ENCODE measurements around the gene ATF4. TPM values are rescaled to one million over a fixed set of nuclear protein-coding genes. Genes with fewer than 3 reads are reported as not detected.

The ATF4 gene
- total and polyA plus RNA-seq, 2 of the 13 experiments (the other 11 are each of a cell fraction or from before 2014, with no cell fraction given) = 486 to 1,297 TPM

DNA sequence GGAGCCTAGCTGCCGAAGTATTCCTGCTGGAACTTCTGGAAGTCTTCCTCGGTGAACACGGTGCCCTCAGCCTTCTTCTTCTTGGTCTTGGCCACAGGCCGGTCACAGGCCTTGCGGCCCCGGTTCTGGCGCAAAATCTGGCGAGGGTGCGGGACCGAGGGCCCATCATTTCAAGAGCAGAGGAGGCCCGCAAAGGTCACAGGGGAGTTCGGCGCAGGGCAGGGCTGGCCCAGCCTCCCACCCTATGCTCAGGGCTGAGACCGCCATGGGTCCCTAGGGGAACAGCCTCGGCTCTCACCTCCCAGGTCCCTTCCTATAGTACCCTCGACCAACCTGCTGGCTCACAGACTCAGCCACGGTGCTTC, 9.1 kb downstream of the ATF4 start (continued):
- TF ChIP-seq AGO2 (optimal IDR thresholded peaks at IDR 0.05; ENCODE audit: low read depth, low read length) (peak; percentile 36), ZBTB7B (CRISPR knock-in tag; IDR thresholded peaks at IDR 0.05) (no peak), ASH2L (IDR thresholded peaks at IDR 0.05; ENCODE audit: insufficient read length, low read depth, low read length) (no peak), ZNF484 (CRISPR knock-in tag; IDR thresholded peaks at IDR 0.05; ENCODE audit: borderline replicate concordance, low read depth) (no peak), SOX13 (IDR thresholded peaks at IDR 0.05) (no peak), SOX13 (CRISPR knock-in tag; conservative IDR thresholded peaks at IDR 0.05 in 1 of 2, IDR thresholded peaks at IDR 0.05 in 1 of 2) (no peak), SMARCC2 (IDR thresholded peaks at IDR 0.05) (no peak), CHD2 (IDR thresholded peaks at IDR 0.05; ENCODE audit: low read depth, low read length) (no peak), ETV6 (CRISPR knock-in tag; conservative IDR thresholded peaks at IDR 0.05) (0 out of 2 replicates have a peak, but pooled peaks have one; percentile 0), ZNF747 (CRISPR knock-in tag; IDR thresholded peaks at IDR 0.05; ENCODE audit: borderline replicate concordance) (no peak), ZNF224 (CRISPR knock-in tag; IDR thresholded peaks at IDR 0.05) (no peak), HIVEP1 (CRISPR knock-in tag; IDR thresholded peaks at IDR 0.05) (no peak)
- TF ChIP-seq, protein P1, sequence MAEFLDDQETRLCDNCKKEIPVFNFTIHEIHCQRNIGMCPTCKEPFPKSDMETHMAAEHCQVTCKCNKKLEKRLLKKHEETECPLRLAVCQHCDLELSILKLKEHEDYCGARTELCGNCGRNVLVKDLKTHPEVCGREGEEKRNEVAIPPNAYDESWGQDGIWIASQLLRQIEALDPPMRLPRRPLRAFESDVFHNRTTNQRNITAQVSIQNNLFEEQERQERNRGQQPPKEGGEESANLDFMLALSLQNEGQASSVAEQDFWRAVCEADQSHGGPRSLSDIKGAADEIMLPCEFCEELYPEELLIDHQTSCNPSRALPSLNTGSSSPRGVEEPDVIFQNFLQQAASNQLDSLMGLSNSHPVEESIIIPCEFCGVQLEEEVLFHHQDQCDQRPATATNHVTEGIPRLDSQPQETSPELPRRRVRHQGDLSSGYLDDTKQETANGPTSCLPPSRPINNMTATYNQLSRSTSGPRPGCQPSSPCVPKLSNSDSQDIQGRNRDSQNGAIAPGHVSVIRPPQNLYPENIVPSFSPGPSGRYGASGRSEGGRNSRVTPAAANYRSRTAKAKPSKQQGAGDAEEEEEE (CRISPR knock-in tag; IDR thresholded peaks at IDR 0.05; ENCODE audit: borderline replicate concordance) = no peak
- TF ChIP-seq, protein P2, sequence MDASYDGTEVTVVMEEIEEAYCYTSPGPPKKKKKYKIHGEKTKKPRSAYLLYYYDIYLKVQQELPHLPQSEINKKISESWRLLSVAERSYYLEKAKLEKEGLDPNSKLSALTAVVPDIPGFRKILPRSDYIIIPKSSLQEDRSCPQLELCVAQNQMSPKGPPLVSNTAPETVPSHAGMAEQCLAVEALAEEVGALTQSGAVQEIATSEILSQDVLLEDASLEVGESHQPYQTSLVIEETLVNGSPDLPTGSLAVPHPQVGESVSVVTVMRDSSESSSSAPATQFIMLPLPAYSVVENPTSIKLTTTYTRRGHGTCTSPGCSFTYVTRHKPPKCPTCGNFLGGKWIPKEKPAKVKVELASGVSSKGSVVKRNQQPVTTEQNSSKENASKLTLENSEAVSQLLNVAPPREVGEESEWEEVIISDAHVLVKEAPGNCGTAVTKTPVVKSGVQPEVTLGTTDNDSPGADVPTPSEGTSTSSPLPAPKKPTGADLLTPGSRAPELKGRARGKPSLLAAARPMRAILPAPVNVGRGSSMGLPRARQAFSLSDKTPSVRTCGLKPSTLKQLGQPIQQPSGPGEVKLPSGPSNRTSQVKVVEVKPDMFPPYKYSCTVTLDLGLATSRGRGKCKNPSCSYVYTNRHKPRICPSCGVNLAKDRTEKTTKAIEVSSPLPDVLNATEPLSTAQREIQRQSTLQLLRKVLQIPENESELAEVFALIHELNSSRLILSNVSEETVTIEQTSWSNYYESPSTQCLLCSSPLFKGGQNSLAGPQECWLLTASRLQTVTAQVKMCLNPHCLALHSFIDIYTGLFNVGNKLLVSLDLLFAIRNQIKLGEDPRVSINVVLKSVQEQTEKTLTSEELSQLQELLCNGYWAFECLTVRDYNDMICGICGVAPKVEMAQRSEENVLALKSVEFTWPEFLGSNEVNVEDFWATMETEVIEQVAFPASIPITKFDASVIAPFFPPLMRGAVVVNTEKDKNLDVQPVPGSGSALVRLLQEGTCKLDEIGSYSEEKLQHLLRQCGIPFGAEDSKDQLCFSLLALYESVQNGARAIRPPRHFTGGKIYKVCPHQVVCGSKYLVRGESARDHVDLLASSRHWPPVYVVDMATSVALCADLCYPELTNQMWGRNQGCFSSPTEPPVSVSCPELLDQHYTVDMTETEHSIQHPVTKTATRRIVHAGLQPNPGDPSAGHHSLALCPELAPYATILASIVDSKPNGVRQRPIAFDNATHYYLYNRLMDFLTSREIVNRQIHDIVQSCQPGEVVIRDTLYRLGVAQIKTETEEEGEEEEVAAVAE (CRISPR knock-in tag; IDR thresholded peaks at IDR 0.05; ENCODE audit: borderline replicate concordance) = no peak
- TF ChIP-seq, protein P3, sequence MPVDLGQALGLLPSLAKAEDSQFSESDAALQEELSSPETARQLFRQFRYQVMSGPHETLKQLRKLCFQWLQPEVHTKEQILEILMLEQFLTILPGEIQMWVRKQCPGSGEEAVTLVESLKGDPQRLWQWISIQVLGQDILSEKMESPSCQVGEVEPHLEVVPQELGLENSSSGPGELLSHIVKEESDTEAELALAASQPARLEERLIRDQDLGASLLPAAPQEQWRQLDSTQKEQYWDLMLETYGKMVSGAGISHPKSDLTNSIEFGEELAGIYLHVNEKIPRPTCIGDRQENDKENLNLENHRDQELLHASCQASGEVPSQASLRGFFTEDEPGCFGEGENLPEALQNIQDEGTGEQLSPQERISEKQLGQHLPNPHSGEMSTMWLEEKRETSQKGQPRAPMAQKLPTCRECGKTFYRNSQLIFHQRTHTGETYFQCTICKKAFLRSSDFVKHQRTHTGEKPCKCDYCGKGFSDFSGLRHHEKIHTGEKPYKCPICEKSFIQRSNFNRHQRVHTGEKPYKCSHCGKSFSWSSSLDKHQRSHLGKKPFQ (CRISPR knock-in tag; IDR thresholded peaks at IDR 0.05; ENCODE audit: insufficient replicate concordance) = no peak
- TF ChIP-seq, protein P4, sequence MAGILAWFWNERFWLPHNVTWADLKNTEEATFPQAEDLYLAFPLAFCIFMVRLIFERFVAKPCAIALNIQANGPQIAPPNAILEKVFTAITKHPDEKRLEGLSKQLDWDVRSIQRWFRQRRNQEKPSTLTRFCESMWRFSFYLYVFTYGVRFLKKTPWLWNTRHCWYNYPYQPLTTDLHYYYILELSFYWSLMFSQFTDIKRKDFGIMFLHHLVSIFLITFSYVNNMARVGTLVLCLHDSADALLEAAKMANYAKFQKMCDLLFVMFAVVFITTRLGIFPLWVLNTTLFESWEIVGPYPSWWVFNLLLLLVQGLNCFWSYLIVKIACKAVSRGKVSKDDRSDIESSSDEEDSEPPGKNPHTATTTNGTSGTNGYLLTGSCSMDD (CRISPR knock-in tag; IDR thresholded peaks at IDR 0.05) = no peak

All from HepG2 (cell line).